WTC11 (cell line): ENCODE results near the gene INPP4B. TPM values are rescaled to one million over a fixed set of nuclear protein-coding genes. Genes with fewer than 3 reads are reported as not detected.

ENCODE experiments used
- ATAC-seq: fragments of 200-7000 bp; cut with Tn5 transposase; 2 replicates; pipeline ENCODE4 v1.10.0; 2021; ENCODE audit warnings: mild to moderate bottlenecking, moderate library complexity
- CTCF ChIA-PET: fragments of 300-600 bp; sonication (Branson Sonifier 250); formaldehyde crosslinking; loops from one replicate; lab custom pipeline; 2021; ENCODE audit warnings: antibody characterized with exemption; lab: Charles Lee
- POLR2A ChIA-PET: fragments of 350-600 bp; sonication (Branson Sonifier 250); formaldehyde crosslinking; loops from one replicate; lab custom pipeline; 2021; ENCODE audit warnings: antibody characterized with exemption; lab: Charles Lee
- DNase-seq: peaks from one replicate; pipeline ENCODE4 v3.0.0; 2021; ENCODE audit warnings: low spot score
- H3K27ac Mint-ChIP-seq: 2 replicates; pipeline ENCODE4 v1.8.0; 2021; ENCODE audit warnings: mixed read lengths
- H3K27me3 Mint-ChIP-seq: 2 replicates; pipeline ENCODE4 v1.8.0; 2021; ENCODE audit warnings: low read depth, mild to moderate bottlenecking, moderate library complexity, mixed read lengths
- H3K36me3 Mint-ChIP-seq: 2 replicates; pipeline ENCODE4 v1.8.0; 2021; ENCODE audit warnings: mixed read lengths
- H3K4me1 Mint-ChIP-seq: 2 replicates; pipeline ENCODE4 v1.8.0; 2022; ENCODE audit warnings: mixed read lengths
- H3K4me3 Mint-ChIP-seq: 2 replicates; pipeline ENCODE4 v1.8.0; 2021; ENCODE audit warnings: mild to moderate bottlenecking, moderate library complexity, mixed read lengths
- H3K9me3 Mint-ChIP-seq: 2 replicates; pipeline ENCODE4 v1.8.0; 2021; ENCODE audit warnings: mixed read lengths
- AFF4 ChIP-seq: sonication (generic); formaldehyde crosslinking; IDR thresholded peaks from 2 replicates; pipeline ENCODE4 v1.8.1; 2023; ENCODE audit warnings: mild to moderate bottlenecking, missing genetic modification reagents, borderline replicate concordance
- AR ChIP-seq: fragments of 250-450 bp; sonication (Bioruptor Pico); IDR thresholded peaks from 2 replicates; pipeline ENCODE4 v1.9.0; 2021; ENCODE audit warnings: mild to moderate bottlenecking
- ATF1 ChIP-seq: sonication (generic); formaldehyde crosslinking; IDR thresholded peaks from 2 replicates; pipeline ENCODE4 v1.8.1; 2023; ENCODE audit warnings: mild to moderate bottlenecking, moderate library complexity, missing genetic modification reagents
- HMGA2 ChIP-seq: fragments of 250-450 bp; sonication (Bioruptor Pico); IDR thresholded peaks from 2 replicates; pipeline ENCODE4 v1.4.0; 2021; ENCODE audit warnings: mild to moderate bottlenecking, moderate library complexity
- JAZF1 ChIP-seq: fragments of 250-450 bp; sonication (Bioruptor Pico); IDR thresholded peaks from 2 replicates; pipeline ENCODE4 v1.9.0; 2021; ENCODE audit warnings: moderate library complexity, mild to moderate bottlenecking, inconsistent platforms
- NFATC4 ChIP-seq: fragments of 250-450 bp; sonication (Bioruptor Pico); IDR thresholded peaks from 2 replicates; pipeline ENCODE4 v1.9.0; 2021; ENCODE audit warnings: mild to moderate bottlenecking
- NR1H2 ChIP-seq: sonication (generic); formaldehyde crosslinking; IDR thresholded peaks from 2 replicates; pipeline ENCODE4 v1.9.0; 2021; ENCODE audit warnings: mild to moderate bottlenecking, moderate library complexity, missing genetic modification reagents
- OVOL2 ChIP-seq: fragments of 250-450 bp; sonication (Bioruptor Pico); IDR thresholded peaks from 2 replicates; pipeline ENCODE4 v1.9.0; 2021; ENCODE audit warnings: mild to moderate bottlenecking, borderline replicate concordance
- SMAD4 ChIP-seq: sonication (generic); formaldehyde crosslinking; IDR thresholded peaks from 2 replicates; pipeline ENCODE4 v1.8.0; 2022; ENCODE audit warnings: mild to moderate bottlenecking, missing genetic modification reagents
- STAT6 ChIP-seq: sonication (generic); formaldehyde crosslinking; conservative IDR thresholded peaks from 2 replicates; pipeline ENCODE4 v1.8.1; 2023; ENCODE audit warnings: mild to moderate bottlenecking, low read depth, missing genetic modification reagents, moderate library complexity
- ZBTB21 ChIP-seq: sonication (generic); formaldehyde crosslinking; IDR thresholded peaks from 2 replicates; pipeline ENCODE4 v1.8.1; 2023; ENCODE audit warnings: mild to moderate bottlenecking, missing genetic modification reagents, borderline replicate concordance
- total RNA-seq: library from RNA; stranded (reverse); gene quantifications from 3 replicates; pipeline ENCODE4 v1.2.3, GENCODE V29; 2021
- TF ChIP-seq, protein P1 (sequence below): fragments of 250-450 bp; sonication (Bioruptor Pico); IDR thresholded peaks from 2 replicates; pipeline ENCODE4 v1.9.0; 2021; ENCODE audit warnings: mild to moderate bottlenecking
- TF ChIP-seq, protein P2 (sequence below): sonication (generic); formaldehyde crosslinking; IDR thresholded peaks from 2 replicates; pipeline ENCODE4 v1.8.1; 2022; ENCODE audit warnings: low read depth, mild to moderate bottlenecking, moderate library complexity, missing genetic modification reagents, borderline replicate concordance
- TF ChIP-seq, protein P3 (sequence below): sonication (generic); formaldehyde crosslinking; IDR thresholded peaks from 2 replicates; pipeline ENCODE4 v1.8.0; 2022; ENCODE audit warnings: missing genetic modification reagents
- TF ChIP-seq, protein P4 (sequence below): fragments of 250-450 bp; sonication (Bioruptor Pico); IDR thresholded peaks from 2 replicates; pipeline ENCODE4 v1.9.0; 2021; ENCODE audit warnings: moderate library complexity, mild to moderate bottlenecking, inconsistent platforms, borderline replicate concordance
- TF ChIP-seq, protein P5 (sequence below): sonication (generic); formaldehyde crosslinking; IDR thresholded peaks from 2 replicates; pipeline ENCODE4 v1.8.1; 2023; ENCODE audit warnings: mild to moderate bottlenecking, missing genetic modification reagents, moderate library complexity
- TF ChIP-seq, protein P6 (sequence below): sonication (generic); formaldehyde crosslinking; IDR thresholded peaks from 2 replicates; pipeline ENCODE4 v1.8.1; 2023; ENCODE audit warnings: mild to moderate bottlenecking, missing genetic modification reagents

The INPP4B gene
- total RNA-seq, 1 experiment from 2014 or later = 0.92 TPM

- TF ChIP-seq NR1H2 (CRISPR knock-in tag) (no peak), SMAD4 (CRISPR knock-in tag) (no peak), ATF1 (CRISPR knock-in tag) (no peak), HMGA2 (CRISPR knock-in tag) (no peak), AR (CRISPR knock-in tag) (no peak), AFF4 (CRISPR knock-in tag) (no peak), STAT6 (no peak), JAZF1 (CRISPR knock-in tag) (no peak), ZBTB21 (CRISPR knock-in tag) (no peak), NFATC4 (no peak), OVOL2 (CRISPR knock-in tag) (no peak)
- TF ChIP-seq, protein P1, sequence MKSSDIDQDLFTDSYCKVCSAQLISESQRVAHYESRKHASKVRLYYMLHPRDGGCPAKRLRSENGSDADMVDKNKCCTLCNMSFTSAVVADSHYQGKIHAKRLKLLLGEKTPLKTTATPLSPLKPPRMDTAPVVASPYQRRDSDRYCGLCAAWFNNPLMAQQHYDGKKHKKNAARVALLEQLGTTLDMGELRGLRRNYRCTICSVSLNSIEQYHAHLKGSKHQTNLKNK = no peak
- TF ChIP-seq, protein P2, sequence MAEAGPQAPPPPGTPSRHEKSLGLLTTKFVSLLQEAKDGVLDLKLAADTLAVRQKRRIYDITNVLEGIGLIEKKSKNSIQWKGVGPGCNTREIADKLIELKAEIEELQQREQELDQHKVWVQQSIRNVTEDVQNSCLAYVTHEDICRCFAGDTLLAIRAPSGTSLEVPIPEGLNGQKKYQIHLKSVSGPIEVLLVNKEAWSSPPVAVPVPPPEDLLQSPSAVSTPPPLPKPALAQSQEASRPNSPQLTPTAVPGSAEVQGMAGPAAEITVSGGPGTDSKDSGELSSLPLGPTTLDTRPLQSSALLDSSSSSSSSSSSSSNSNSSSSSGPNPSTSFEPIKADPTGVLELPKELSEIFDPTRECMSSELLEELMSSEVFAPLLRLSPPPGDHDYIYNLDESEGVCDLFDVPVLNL (CRISPR knock-in tag) = no peak
- TF ChIP-seq, protein P3, sequence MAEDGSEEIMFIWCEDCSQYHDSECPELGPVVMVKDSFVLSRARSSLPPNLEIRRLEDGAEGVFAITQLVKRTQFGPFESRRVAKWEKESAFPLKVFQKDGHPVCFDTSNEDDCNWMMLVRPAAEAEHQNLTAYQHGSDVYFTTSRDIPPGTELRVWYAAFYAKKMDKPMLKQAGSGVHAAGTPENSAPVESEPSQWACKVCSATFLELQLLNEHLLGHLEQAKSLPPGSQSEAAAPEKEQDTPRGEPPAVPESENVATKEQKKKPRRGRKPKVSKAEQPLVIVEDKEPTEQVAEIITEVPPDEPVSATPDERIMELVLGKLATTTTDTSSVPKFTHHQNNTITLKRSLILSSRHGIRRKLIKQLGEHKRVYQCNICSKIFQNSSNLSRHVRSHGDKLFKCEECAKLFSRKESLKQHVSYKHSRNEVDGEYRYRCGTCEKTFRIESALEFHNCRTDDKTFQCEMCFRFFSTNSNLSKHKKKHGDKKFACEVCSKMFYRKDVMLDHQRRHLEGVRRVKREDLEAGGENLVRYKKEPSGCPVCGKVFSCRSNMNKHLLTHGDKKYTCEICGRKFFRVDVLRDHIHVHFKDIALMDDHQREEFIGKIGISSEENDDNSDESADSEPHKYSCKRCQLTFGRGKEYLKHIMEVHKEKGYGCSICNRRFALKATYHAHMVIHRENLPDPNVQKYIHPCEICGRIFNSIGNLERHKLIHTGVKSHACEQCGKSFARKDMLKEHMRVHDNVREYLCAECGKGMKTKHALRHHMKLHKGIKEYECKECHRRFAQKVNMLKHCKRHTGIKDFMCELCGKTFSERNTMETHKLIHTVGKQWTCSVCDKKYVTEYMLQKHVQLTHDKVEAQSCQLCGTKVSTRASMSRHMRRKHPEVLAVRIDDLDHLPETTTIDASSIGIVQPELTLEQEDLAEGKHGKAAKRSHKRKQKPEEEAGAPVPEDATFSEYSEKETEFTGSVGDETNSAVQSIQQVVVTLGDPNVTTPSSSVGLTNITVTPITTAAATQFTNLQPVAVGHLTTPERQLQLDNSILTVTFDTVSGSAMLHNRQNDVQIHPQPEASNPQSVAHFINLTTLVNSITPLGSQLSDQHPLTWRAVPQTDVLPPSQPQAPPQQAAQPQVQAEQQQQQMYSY (CRISPR knock-in tag) = no peak
- TF ChIP-seq, protein P4, sequence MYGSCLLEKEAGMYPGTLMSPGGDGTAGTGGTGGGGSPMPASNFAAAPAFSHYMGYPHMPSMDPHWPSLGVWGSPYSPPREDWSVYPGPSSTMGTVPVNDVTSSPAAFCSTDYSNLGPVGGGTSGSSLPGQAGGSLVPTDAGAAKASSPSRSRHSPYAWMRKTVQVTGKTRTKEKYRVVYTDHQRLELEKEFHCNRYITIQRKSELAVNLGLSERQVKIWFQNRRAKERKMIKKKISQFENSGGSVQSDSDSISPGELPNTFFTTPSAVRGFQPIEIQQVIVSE = no peak
- TF ChIP-seq, protein P5, sequence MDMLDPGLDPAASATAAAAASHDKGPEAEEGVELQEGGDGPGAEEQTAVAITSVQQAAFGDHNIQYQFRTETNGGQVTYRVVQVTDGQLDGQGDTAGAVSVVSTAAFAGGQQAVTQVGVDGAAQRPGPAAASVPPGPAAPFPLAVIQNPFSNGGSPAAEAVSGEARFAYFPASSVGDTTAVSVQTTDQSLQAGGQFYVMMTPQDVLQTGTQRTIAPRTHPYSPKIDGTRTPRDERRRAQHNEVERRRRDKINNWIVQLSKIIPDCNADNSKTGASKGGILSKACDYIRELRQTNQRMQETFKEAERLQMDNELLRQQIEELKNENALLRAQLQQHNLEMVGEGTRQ (CRISPR knock-in tag) = no peak
- TF ChIP-seq, protein P6, sequence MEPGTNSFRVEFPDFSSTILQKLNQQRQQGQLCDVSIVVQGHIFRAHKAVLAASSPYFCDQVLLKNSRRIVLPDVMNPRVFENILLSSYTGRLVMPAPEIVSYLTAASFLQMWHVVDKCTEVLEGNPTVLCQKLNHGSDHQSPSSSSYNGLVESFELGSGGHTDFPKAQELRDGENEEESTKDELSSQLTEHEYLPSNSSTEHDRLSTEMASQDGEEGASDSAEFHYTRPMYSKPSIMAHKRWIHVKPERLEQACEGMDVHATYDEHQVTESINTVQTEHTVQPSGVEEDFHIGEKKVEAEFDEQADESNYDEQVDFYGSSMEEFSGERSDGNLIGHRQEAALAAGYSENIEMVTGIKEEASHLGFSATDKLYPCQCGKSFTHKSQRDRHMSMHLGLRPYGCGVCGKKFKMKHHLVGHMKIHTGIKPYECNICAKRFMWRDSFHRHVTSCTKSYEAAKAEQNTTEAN (CRISPR knock-in tag) = no peak
- ATAC-seq = no peak
Observed at GRCh38 chr4:142818476-142818875, 27.6 kb downstream of the INPP4B start.

More at GRCh38 chr4:142818476-142818875, 27.6 kb downstream of the INPP4B start:
- DNase-seq = no peak
- Mint-ChIP-seq H3K36me3 (no peaks in the 10 kb centered on the region), H3K4me3 (no peak overlapping the region), H3K9me3 (no peaks in the 10 kb centered on the region; the same call in 1 of the 2 replicates), H3K4me1 (no peaks in the 10 kb centered on the region), H3K27me3 (no peaks in the 10 kb centered on the region), H3K27ac (no peak overlapping the region)
- CTCF ChIA-PET = no interaction called here
- POLR2A ChIA-PET = no interaction called here
